ENCODE data around the gene NTN3. TPM values are rescaled to one million over a fixed set of nuclear protein-coding genes. Genes with fewer than 3 reads are reported as not detected.
A peak's percentile ranks its signal among the peaks of the same experiment; 100 is the strongest.

Gene NTN3
- total RNA-seq, 1 donor from 2014 or later: 0.36 TPM

DNA sequence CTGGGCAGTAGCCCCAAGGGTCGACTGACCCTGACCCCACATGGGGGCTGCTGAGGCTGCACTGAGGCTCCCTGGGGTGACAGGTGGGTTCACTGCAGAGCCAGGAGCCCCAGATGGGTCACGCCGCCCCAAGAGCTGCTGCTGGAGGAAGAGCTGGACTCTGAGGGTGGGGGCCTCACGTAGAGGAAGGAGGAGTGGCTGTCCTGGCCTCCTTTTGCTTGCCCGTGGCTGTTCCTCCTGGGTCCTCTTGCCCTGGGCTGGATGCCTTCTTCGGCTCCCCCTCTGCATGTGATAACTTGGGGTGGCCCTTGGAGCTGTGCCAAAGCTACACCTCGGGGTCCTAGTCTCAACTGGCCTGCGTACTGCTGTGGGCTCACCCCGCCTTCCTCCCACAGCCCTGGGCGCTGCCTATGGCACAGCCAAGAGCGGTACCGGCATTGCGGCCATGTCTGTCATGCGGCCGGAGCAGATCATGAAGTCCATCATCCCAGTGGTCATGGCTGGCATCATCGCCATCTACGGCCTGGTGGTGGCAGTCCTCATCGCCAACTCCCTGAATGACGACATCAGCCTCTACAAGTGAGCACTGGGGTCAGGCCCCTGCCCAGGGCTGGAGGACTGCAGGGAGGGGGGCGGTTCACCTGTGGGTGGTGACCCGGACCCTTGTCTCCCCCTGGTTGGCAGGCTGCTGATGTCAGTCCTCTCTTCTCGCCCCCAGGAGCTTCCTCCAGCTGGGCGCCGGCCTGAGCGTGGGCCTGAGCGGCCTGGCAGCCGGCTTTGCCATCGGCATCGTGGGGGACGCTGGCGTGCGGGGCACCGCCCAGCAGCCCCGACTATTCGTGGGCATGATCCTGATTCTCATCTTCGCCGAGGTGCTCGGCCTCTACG lies 48.0 kb downstream of the NTN3 start:
- intact Hi-C loops (cut with DNase I): no loop called here
- DNase-seq (ENCODE audit: low spot score): peak; percentile 77
- ATAC-seq: no peak

DNA sequence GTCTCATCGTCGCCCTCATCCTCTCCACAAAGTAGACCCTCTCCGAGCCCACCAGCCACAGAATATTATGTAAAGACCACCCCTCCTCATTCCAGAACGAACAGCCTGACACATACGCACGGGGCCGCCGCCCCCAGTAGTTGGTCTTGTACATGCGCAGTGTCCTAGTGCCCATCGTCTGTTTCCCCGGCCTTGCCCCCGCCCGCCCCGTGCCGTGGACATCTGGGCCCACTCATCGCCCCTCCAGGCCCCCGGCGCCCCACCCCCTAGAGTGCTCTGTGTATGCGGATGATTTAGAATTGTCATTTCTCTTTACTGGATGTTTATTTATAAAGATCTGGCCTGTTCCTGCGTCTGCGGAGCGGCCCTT lies 48.6 kb downstream of the NTN3 start:
- intact Hi-C loops (cut with DNase I): no loop called here
- DNase-seq (ENCODE audit: low spot score): no peak
- peak; percentile 10 for ATAC-seq

GRCh38 chr16:2520097-2520783 lies 49.1 kb downstream of the NTN3 start, which contains the start of gene AMDHD2:
Gene AMDHD2, plus strand, starts transcription at chr16:2520371. Its CDS starts 88 bp downstream, at chr16:2520459.
- peak; percentile 97 for DNase-seq (ENCODE audit: low spot score)
- peak; percentile 86 for ATAC-seq
- intact Hi-C loops (cut with DNase I): no loop called here

- peak; percentile 3 for ATAC-seq
- peak; percentile 72 for DNase-seq (ENCODE audit: low spot score)
These were observed 49.9 kb downstream of the NTN3 start for GRCh38 chr16:2520784-2521531.

More at GRCh38 chr16:2520784-2521531, 49.9 kb downstream of the NTN3 start:
- intact Hi-C loops (cut with DNase I): no loop called here

Small RNA genes within 50 kb of the gene (microRNA-seq; reads per million reads assigned to microRNA genes)
- gene MIR6767: not detected
- gene MIR6768: not detected

Other genes starting within 250 kb of the NTN3 start
- gene E4F1, start 247.7 kb upstream of the NTN3 start, total RNA-seq: 22.3 TPM
- gene DNASE1L2, start 234.9 kb upstream of the NTN3 start, total RNA-seq: 1.6 TPM
- 37.6 TPM for gene ECI1, start 219.7 kb upstream of the NTN3 start, total RNA-seq
- 103 TPM for gene RNPS1, start 203.2 kb upstream of the NTN3 start, total RNA-seq
- gene ABCA3, start 130.6 kb upstream of the NTN3 start, total RNA-seq: 39.0 TPM
- 1.8 TPM for gene CCNF, start 41.9 kb upstream of the NTN3 start, total RNA-seq
- 0.58 TPM for gene TEDC2, start 11.2 kb upstream of the NTN3 start, total RNA-seq
- 15.4 TPM for gene TBC1D24, start 3.8 kb downstream of the NTN3 start, total RNA-seq
- gene ATP6V0C, start 42.7 kb downstream of the NTN3 start, total RNA-seq: 134 TPM
- gene AMDHD2, start 49.1 kb downstream of the NTN3 start, total RNA-seq: 38.5 TPM
- gene CEMP1, start 60.1 kb downstream of the NTN3 start, total RNA-seq: not detected
- 46.3 TPM for gene PDPK1, start 66.7 kb downstream of the NTN3 start, total RNA-seq
- gene KCTD5, start 211.2 kb downstream of the NTN3 start, total RNA-seq: 18.2 TPM
- gene PRSS27, start 248.9 kb downstream of the NTN3 start, total RNA-seq: 2.1 TPM

Measured in sciatic nerve (tissue), 2 donors.